GM23338 (cell line): ENCODE measurements around the gene ARHGEF1. TPM values are rescaled to one million over a fixed set of nuclear protein-coding genes. Genes with fewer than 3 reads are reported as not detected.

Source experiments
- ATAC-seq: fragments of 200-7000 bp; cut with Tn5 transposase; 3 replicates; pipeline ENCODE4 v1.9.1; 2020
- DNase-seq: peaks from one replicate; pipeline ENCODE4 v3.0.0-alpha.2; 2015; ENCODE audit warnings: low spot score
- H2AFZ ChIP-seq: fragments of 200-600 bp; sonication (generic); 2 replicates; pipeline ENCODE4 v1.8.0; 2016; ENCODE audit warnings: antibody characterized with exemption, mild to moderate bottlenecking, moderate library complexity
- H3F3A ChIP-seq: fragments of 200-600 bp; sonication (generic); replicated peaks from 2 replicates; pipeline ENCODE4 v1.8.0; 2017; ENCODE audit warnings: antibody characterized with exemption, mixed run types, low read depth
- H3K27ac ChIP-seq: fragments of 200-600 bp; sonication (generic); 2 replicates; pipeline ENCODE4 v1.6.1; 2016; ENCODE audit warnings: low read depth
- H3K27me3 ChIP-seq: fragments of 200-600 bp; sonication (generic); 2 replicates; pipeline ENCODE4 v1.8.0; 2016; ENCODE audit warnings: mild to moderate bottlenecking, mixed run types, moderate library complexity; ENCODE audit not compliant: insufficient read depth
- H3K36me3 ChIP-seq: fragments of 200-600 bp; sonication (generic); 2 replicates; pipeline ENCODE4 v1.8.0; 2016; ENCODE audit warnings: mild to moderate bottlenecking; ENCODE audit not compliant: insufficient read depth
- H3K4me1 ChIP-seq: fragments of 200-600 bp; sonication (generic); 2 replicates; pipeline ENCODE4 v1.8.0; 2016; ENCODE audit warnings: mild to moderate bottlenecking, moderate library complexity; ENCODE audit not compliant: insufficient read depth
- H3K4me2 ChIP-seq: fragments of 200-600 bp; sonication (generic); 2 replicates; pipeline ENCODE4 v1.7.1; 2017; ENCODE audit warnings: mixed run types
- H3K4me3 ChIP-seq: fragments of 200-600 bp; sonication (generic); 2 replicates; pipeline ENCODE4 v1.6.1; 2016; ENCODE audit warnings: mixed run types
- H3K79me2 ChIP-seq: fragments of 200-600 bp; sonication (generic); replicated peaks from 2 replicates; pipeline ENCODE4 v1.8.0; 2017; ENCODE audit warnings: mild to moderate bottlenecking; ENCODE audit not compliant: insufficient read depth
- H3K9me2 ChIP-seq: fragments of 200-600 bp; sonication (generic); 2 replicates; pipeline ENCODE4 v1.8.0; 2017; ENCODE audit not compliant: insufficient read depth
- H4K20me1 ChIP-seq: fragments of 200-600 bp; sonication (generic); replicated peaks from 2 replicates; pipeline ENCODE4 v1.8.0; 2017; ENCODE audit warnings: mild to moderate bottlenecking; ENCODE audit not compliant: insufficient read depth
- H3K27ac Mint-ChIP-seq: 2 replicates; pipeline ENCODE4 v1.8.0; 2020; ENCODE audit warnings: inconsistent platforms, mild to moderate bottlenecking, moderate library complexity, mixed read lengths
- H3K27me3 Mint-ChIP-seq: 3 replicates; pipeline ENCODE4 v1.8.0; 2022; ENCODE audit warnings: low read depth, mild to moderate bottlenecking, moderate library complexity, mixed read lengths, inconsistent platforms; ENCODE audit not compliant: insufficient read depth, poor library complexity
- H3K36me3 Mint-ChIP-seq: 3 replicates; pipeline ENCODE4 v1.8.0; 2021; ENCODE audit warnings: low read depth, mild to moderate bottlenecking, inconsistent platforms, moderate library complexity, mixed read lengths
- H3K4me1 Mint-ChIP-seq: 3 replicates; pipeline ENCODE4 v1.8.0; 2020; ENCODE audit warnings: mild to moderate bottlenecking, inconsistent platforms, mixed read lengths
- H3K4me3 Mint-ChIP-seq: 3 replicates; pipeline ENCODE4 v1.8.0; 2021; ENCODE audit warnings: moderate library complexity, mild to moderate bottlenecking, inconsistent platforms, mixed read lengths
- H3K9me3 Mint-ChIP-seq: 3 replicates; pipeline ENCODE4 v1.8.0; 2020; ENCODE audit warnings: moderate library complexity, mild to moderate bottlenecking, inconsistent platforms, mixed read lengths
- CREB1 ChIP-seq: fragments of 250-450 bp; sonication (Bioruptor Pico); IDR thresholded peaks from 2 replicates; pipeline ENCODE4 v1.5.0; 2020; ENCODE audit warnings: low read depth, mild to moderate bottlenecking, moderate library complexity
- EZH2 ChIP-seq: fragments of 200-600 bp; sonication (generic); IDR thresholded peaks from one replicate; pipeline ENCODE4 v1.8.0; 2017; ENCODE audit warnings: antibody characterized with exemption, mild to moderate bottlenecking, low read depth; ENCODE audit not compliant: unreplicated experiment
- EZH2phosphoT487 ChIP-seq: fragments of 200-600 bp; sonication (generic); IDR thresholded peaks from one replicate; pipeline ENCODE4 v1.8.1; 2018; ENCODE audit warnings: antibody characterized with exemption; ENCODE audit not compliant: unreplicated experiment
- JUNB ChIP-seq: IDR thresholded peaks from one replicate; pipeline ENCODE4 v1.6.1; 2016; ENCODE audit warnings: antibody characterized with exemption; ENCODE audit not compliant: unreplicated experiment
- NANOG ChIP-seq: IDR thresholded peaks from 2 replicates; pipeline ENCODE4 v1.6.1; 2016; ENCODE audit warnings: antibody characterized with exemption, borderline replicate concordance
- POLR2AphosphoS5 ChIP-seq: IDR thresholded peaks from 2 replicates; pipeline ENCODE4 v1.6.1; 2016; ENCODE audit warnings: antibody characterized with exemption, low read depth
- STAT1 ChIP-seq: IDR thresholded peaks from one replicate; pipeline ENCODE4 v1.6.1; 2016; ENCODE audit warnings: antibody characterized with exemption; ENCODE audit not compliant: unreplicated experiment
- ZNF114 ChIP-seq: fragments of 250-450 bp; sonication (Bioruptor Pico); IDR thresholded peaks from 2 replicates; pipeline ENCODE4 v1.5.0; 2020; ENCODE audit warnings: mild to moderate bottlenecking, moderate library complexity
- ZNF331 ChIP-seq: fragments of 250-450 bp; sonication (Bioruptor Pico); IDR thresholded peaks from 2 replicates; pipeline ENCODE4 v1.5.0; 2020; ENCODE audit warnings: low read depth, mild to moderate bottlenecking, moderate library complexity
- polyA plus RNA-seq: library from polyadenylated mRNA; unstranded; fragments of >200 nt; fragmentation: Nextera tagmentation; extraction: Ambion mirVana; gene quantifications from 2 replicates; pipeline ENCODE4 v1.2.1, GENCODE V29; 2016
- total RNA-seq: library from RNA; depleted of rRNA; stranded (reverse); fragments of >200 nt; shearing (Covaris generic); gene quantifications from 2 replicates; pipeline ENCODE4 v1.2.3, GENCODE V29; 2014
- TF ChIP-seq, protein P1 (sequence below): IDR thresholded peaks from 2 replicates; pipeline ENCODE4 v1.6.1; 2016; ENCODE audit warnings: antibody characterized with exemption
- TF ChIP-seq, protein P2 (sequence below), 2 experiments: fragments of 200-600 bp in 1 of 2; sonication (generic) in 1 of 2; conservative IDR thresholded peaks; 2 replicates each; pipeline versions ENCODE4 v1.5.1 to v1.6.1; 2016 to 2017; ENCODE audit warnings: antibody characterized with exemption in 2 of 2, low read depth in 2 of 2, mild to moderate bottlenecking in 2 of 2, moderate library complexity in 1 of 2
- TF ChIP-seq, protein P3 (sequence below): fragments of 250-450 bp; sonication (Bioruptor Pico); IDR thresholded peaks from 2 replicates; pipeline ENCODE4 v1.5.0; 2020; ENCODE audit warnings: mild to moderate bottlenecking, moderate library complexity
- TF ChIP-seq, protein P4 (sequence below): IDR thresholded peaks from one replicate; pipeline ENCODE4 v1.6.1; 2018; ENCODE audit warnings: antibody characterized with exemption; ENCODE audit not compliant: unreplicated experiment

The ARHGEF1 gene
- total and polyA plus RNA-seq, 2 experiments from 2014 or later = 41.3 to 44.7 TPM

DNA sequence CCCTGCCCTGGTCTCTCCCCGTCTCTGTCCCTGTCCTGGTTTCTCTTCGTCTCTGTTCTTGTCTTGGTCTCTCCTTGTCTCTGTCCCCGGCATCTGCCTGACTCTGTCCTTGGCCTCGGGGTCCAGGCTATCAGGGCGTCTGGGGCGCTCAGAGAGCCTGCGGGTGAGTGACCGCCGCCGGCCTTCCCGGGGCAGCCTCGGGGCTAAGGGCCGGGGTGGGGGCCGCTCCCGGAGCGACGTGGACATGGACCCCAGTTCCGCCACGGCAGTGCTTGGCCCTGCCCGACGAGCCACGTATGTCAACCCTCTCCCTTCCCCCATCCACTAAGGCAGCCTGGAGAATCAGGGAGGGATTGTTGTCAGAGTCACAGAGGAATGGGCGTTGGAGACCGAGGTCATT lies 14.8 kb downstream of the ARHGEF1 start (continued):
- TF ChIP-seq, protein P1, sequence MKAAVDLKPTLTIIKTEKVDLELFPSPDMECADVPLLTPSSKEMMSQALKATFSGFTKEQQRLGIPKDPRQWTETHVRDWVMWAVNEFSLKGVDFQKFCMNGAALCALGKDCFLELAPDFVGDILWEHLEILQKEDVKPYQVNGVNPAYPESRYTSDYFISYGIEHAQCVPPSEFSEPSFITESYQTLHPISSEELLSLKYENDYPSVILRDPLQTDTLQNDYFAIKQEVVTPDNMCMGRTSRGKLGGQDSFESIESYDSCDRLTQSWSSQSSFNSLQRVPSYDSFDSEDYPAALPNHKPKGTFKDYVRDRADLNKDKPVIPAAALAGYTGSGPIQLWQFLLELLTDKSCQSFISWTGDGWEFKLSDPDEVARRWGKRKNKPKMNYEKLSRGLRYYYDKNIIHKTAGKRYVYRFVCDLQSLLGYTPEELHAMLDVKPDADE = no peak
- no peak for TF ChIP-seq STAT1
- TF ChIP-seq ZNF331 = no peak

DNA sequence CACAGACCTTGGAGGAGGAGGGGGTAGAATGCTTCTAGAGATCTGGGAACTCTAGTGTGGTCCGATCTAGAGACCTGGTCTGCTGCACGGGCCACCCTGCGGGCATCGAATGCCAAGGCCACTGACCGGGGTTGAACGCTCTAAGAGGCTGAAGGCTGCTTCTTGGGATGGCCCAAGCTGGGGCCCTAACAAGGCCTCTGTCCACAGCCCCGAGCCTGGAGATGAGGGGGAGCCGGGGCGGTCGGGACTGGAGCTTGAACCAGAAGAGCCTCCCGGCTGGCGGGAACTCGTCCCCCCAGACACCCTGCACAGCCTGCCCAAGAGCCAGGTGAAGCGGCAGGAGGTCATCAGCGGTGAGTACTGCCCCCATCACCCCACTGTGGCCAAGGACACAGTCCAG lies 15.3 kb downstream of the ARHGEF1 start:
- Histone ChIP-seq H3K79me2 (no peaks in the 10 kb centered on the region), H3F3A (peaks cover 5% of the 10 kb centered on the region; the same call in 1 of the 2 replicates), H3K9me2 (no peaks in the 10 kb centered on the region), H3K4me1 (0 out of 2 replicates have a peak, but pooled peaks cover 6% of the 10 kb centered on the region), H3K27ac (no peak overlapping the region), H3K36me3 (0 out of 2 replicates have a peak, but pooled peaks cover 4% of the 10 kb centered on the region), H3K27me3 (no peaks in the 10 kb centered on the region), H3K4me2 (no peak overlapping the region), H2AFZ (no peak overlapping the region), H4K20me1 (no peaks in the 10 kb centered on the region; the same call in 1 of the 2 replicates), H3K4me3 (no peak overlapping the region)
- DNase-seq (no peak), ATAC-seq (no peak)
- peaks cover 10% of the 10 kb centered on the region for H3K27me3 Mint-ChIP-seq
- H3K27ac Mint-ChIP-seq = no peak overlapping the region
- H3K9me3 Mint-ChIP-seq = no peaks in the 10 kb centered on the region
- H3K36me3 Mint-ChIP-seq = peaks cover 37% of the 10 kb centered on the region
- peaks cover 18% of the 10 kb centered on the region for H3K4me1 Mint-ChIP-seq
- H3K4me3 Mint-ChIP-seq = no peak overlapping the region
- TF ChIP-seq, protein P2, sequence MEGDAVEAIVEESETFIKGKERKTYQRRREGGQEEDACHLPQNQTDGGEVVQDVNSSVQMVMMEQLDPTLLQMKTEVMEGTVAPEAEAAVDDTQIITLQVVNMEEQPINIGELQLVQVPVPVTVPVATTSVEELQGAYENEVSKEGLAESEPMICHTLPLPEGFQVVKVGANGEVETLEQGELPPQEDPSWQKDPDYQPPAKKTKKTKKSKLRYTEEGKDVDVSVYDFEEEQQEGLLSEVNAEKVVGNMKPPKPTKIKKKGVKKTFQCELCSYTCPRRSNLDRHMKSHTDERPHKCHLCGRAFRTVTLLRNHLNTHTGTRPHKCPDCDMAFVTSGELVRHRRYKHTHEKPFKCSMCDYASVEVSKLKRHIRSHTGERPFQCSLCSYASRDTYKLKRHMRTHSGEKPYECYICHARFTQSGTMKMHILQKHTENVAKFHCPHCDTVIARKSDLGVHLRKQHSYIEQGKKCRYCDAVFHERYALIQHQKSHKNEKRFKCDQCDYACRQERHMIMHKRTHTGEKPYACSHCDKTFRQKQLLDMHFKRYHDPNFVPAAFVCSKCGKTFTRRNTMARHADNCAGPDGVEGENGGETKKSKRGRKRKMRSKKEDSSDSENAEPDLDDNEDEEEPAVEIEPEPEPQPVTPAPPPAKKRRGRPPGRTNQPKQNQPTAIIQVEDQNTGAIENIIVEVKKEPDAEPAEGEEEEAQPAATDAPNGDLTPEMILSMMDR (conservative IDR thresholded peaks at IDR 0.05; ENCODE audit: low read depth in 2 of 2) = no peak
- no peak for TF ChIP-seq EZH2
- no peak for TF ChIP-seq EZH2phosphoT487
- TF ChIP-seq JUNB = no peak
- TF ChIP-seq CREB1 = no peak
- no peak for TF ChIP-seq STAT1
- TF ChIP-seq NANOG = no peak
- TF ChIP-seq, protein P3, sequence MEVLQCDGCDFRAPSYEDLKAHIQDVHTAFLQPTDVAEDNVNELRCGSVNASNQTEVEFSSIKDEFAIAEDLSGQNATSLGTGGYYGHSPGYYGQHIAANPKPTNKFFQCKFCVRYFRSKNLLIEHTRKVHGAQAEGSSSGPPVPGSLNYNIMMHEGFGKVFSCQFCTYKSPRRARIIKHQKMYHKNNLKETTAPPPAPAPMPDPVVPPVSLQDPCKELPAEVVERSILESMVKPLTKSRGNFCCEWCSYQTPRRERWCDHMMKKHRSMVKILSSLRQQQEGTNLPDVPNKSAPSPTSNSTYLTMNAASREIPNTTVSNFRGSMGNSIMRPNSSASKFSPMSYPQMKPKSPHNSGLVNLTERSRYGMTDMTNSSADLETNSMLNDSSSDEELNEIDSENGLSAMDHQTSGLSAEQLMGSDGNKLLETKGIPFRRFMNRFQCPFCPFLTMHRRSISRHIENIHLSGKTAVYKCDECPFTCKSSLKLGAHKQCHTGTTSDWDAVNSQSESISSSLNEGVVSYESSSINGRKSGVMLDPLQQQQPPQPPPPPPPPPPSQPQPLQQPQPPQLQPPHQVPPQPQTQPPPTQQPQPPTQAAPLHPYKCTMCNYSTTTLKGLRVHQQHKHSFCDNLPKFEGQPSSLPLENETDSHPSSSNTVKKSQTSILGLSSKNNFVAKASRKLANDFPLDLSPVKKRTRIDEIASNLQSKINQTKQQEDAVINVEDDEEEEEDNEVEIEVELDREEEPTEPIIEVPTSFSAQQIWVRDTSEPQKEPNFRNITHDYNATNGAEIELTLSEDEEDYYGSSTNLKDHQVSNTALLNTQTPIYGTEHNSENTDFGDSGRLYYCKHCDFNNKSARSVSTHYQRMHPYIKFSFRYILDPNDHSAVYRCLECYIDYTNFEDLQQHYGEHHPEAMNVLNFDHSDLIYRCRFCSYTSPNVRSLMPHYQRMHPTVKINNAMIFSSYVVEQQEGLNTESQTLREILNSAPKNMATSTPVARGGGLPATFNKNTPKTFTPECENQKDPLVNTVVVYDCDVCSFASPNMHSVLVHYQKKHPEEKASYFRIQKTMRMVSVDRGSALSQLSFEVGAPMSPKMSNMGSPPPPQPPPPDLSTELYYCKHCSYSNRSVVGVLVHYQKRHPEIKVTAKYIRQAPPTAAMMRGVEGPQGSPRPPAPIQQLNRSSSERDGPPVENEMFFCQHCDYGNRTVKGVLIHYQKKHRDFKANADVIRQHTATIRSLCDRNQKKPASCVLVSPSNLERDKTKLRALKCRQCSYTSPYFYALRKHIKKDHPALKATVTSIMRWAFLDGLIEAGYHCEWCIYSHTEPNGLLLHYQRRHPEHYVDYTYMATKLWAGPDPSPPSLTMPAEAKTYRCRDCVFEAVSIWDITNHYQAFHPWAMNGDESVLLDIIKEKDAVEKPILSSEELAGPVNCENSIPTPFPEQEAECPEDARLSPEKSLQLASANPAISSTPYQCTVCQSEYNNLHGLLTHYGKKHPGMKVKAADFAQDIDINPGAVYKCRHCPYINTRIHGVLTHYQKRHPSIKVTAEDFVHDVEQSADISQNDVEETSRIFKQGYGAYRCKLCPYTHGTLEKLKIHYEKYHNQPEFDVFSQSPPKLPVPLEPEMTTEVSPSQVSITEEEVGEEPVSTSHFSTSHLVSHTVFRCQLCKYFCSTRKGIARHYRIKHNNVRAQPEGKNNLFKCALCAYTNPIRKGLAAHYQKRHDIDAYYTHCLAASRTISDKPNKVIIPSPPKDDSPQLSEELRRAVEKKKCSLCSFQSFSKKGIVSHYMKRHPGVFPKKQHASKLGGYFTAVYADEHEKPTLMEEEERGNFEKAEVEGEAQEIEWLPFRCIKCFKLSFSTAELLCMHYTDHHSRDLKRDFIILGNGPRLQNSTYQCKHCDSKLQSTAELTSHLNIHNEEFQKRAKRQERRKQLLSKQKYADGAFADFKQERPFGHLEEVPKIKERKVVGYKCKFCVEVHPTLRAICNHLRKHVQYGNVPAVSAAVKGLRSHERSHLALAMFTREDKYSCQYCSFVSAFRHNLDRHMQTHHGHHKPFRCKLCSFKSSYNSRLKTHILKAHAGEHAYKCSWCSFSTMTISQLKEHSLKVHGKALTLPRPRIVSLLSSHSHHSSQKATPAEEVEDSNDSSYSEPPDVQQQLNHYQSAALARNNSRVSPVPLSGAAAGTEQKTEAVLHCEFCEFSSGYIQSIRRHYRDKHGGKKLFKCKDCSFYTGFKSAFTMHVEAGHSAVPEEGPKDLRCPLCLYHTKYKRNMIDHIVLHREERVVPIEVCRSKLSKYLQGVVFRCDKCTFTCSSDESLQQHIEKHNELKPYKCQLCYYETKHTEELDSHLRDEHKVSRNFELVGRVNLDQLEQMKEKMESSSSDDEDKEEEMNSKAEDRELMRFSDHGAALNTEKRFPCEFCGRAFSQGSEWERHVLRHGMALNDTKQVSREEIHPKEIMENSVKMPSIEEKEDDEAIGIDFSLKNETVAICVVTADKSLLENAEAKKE (CRISPR knock-in tag) = no peak
- TF ChIP-seq, protein P4, sequence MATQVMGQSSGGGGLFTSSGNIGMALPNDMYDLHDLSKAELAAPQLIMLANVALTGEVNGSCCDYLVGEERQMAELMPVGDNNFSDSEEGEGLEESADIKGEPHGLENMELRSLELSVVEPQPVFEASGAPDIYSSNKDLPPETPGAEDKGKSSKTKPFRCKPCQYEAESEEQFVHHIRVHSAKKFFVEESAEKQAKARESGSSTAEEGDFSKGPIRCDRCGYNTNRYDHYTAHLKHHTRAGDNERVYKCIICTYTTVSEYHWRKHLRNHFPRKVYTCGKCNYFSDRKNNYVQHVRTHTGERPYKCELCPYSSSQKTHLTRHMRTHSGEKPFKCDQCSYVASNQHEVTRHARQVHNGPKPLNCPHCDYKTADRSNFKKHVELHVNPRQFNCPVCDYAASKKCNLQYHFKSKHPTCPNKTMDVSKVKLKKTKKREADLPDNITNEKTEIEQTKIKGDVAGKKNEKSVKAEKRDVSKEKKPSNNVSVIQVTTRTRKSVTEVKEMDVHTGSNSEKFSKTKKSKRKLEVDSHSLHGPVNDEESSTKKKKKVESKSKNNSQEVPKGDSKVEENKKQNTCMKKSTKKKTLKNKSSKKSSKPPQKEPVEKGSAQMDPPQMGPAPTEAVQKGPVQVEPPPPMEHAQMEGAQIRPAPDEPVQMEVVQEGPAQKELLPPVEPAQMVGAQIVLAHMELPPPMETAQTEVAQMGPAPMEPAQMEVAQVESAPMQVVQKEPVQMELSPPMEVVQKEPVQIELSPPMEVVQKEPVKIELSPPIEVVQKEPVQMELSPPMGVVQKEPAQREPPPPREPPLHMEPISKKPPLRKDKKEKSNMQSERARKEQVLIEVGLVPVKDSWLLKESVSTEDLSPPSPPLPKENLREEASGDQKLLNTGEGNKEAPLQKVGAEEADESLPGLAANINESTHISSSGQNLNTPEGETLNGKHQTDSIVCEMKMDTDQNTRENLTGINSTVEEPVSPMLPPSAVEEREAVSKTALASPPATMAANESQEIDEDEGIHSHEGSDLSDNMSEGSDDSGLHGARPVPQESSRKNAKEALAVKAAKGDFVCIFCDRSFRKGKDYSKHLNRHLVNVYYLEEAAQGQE = no peak
- no peak for TF ChIP-seq ZNF331
- TF ChIP-seq ZNF114 (CRISPR knock-in tag) = no peak
- TF ChIP-seq POLR2AphosphoS5 = no peak
